T1000 (cell line): Measurements from ENCODE around the gene DYRK3.
"Not testable (repeated sequence)": the region's sequence is repeated elsewhere in the genome, so short reads cannot be mapped to it uniquely, and the experiment has no call there.

ENCODE experiments used
- DNase-seq: peaks from one replicate; lab custom pipeline; 2025; ENCODE audit warnings: mixed read lengths; lab: John Stamatoyannopoulos, UW

Gene DYRK3

GRCh38 chr1:206631085-206631509 is 4.2 kb upstream of the DYRK3 start:
- DNase-seq: no peak

- peak; percentile 14 for DNase-seq
Measured at GRCh38 chr1:206633708-206634121, 1.6 kb upstream of the DYRK3 start.

- peak; percentile 84 for DNase-seq
Measured at GRCh38 chr1:206634365-206635079, 814 bp upstream of the DYRK3 start.

DNA sequence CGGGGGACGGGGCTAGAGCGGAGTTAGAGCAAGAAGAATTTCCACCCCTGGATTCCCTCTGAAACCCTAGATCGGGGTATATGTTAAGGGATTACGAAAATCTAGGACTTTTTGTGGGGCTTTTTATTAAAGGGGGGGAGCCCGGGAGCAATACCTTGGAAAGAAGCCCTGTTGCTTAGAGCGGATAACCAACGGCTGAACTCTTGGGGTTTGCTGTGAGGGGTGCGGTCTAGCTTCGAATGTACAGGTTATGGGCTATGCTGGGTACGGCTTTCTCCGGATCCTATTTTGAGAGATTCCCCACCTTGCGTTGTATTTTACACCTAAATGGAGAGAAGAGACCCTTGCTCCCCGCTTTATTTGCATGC is 626 bp downstream of the DYRK3 start:
- no peak for DNase-seq

DNA sequence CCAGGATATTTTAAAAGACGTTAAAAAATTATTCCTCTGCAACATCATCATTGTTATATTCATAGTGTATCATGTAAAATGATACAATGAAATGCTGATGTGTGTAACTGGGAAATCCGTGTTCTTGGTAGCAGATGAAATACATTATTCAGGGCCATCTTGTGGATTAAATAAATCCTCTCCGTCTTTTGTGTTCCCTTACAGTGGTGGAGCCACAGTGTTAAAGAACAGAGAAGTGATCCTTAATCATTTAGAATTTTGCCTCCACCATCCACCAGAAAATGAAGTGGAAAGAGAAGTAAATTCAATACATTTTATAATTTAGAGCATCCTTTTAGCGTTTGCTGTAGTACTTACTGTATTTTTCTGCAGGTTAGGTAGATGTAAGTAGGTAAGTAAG is 1.3 kb downstream of the DYRK3 start:
- DNase-seq: no peak

DNA sequence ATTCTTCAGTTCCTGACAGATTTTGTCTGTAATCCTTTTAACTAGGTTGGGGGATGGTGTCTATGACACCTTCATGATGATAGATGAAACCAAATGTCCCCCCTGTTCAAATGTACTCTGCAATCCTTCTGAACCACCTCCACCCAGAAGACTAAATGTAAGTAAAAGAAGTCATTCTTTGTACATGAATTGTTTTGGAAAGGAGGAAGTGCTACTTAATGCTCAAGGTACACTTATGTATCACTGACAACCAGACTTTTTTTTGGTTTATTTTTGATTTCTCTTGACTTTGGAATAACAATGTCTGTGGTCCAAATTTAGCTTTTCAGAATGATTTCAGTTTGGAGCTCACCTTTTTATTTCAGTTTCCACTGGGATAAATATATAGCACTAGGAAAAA is 2.3 kb downstream of the DYRK3 start:
- no peak for DNase-seq

GRCh38 chr1:206642074-206642473 is 6.7 kb downstream of the DYRK3 start:
- DNase-seq: not testable (repeated sequence)

DNA sequence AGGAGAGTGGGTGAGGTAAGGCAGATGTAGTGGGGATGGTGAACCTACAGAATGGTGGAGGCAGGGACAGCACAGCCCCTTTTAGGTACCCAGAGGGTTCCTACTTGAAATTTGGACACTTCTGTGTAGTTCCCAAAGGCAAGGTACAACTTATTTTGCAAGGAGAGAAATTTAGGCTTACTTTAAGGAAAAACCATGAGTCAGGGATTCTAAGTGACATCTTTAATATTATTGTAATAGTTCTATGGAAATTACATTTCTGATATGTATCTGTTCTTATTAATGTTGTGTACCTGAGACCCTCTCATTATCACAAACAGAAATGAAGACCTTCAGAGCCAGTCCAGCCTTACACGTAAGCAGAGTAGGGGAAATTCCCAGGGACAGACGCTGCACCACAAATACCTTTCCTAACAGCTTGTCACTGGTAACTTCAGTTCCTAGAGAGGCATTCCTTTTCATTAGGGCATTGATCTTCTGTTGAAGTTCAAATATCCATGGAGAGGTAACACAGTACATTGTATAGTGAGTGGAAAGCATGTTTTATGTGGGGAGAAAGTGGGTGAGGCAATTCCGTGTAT is 7.9 kb downstream of the DYRK3 start:
- DNase-seq: no peak

GRCh38 chr1:206646504-206646903 is 11.2 kb downstream of the DYRK3 start:
- no peak for DNase-seq

DNA sequence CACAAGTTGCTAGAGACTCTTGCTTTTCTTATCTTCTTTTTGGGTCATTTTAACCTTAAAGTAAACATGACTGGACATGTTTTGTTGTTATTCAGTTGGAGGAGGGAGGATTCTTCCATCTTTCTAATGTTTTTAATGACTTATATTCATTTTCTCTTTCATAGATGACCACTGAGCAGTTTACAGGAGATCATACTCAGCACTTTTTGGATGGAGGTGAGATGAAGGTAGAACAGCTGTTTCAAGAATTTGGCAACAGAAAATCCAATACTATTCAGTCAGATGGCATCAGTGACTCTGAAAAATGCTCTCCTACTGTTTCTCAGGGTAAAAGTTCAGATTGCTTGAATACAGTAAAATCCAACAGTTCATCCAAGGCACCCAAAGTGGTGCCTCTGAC is 11.9 kb downstream of the DYRK3 start:
- DNase-seq: no peak

DNA sequence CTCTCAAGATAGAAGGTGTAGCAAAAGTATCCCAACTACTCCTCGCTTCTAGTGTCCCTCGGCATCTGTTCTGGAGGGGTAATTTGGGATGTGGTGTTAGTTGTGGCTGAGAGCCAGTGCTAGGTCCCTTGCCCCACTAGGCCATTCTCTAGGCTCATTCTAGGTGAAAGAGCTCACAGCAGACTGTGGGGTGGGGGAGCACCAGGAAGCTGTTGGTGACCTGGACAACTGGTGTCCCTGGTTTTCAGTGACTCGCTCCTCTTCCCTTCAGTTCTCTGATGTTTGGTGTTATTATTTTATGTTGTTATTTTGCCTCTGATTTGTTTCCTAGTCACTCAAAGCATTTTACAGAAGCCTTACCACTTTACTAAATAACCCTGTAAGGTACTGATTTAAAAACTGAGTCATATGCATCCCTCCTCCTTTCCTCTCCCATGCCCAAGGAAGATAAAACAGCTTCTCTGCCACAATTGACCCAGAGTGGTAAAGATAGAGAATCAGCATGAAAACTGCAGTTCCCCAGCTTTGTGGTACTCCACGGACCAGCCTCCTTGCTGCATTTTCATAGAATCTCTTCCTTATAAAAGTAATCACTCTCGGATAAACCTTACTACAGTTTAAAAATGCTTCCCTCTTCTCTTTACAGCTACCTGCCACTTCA is 14.1 kb downstream of the DYRK3 start:
- DNase-seq: no peak

DNA sequence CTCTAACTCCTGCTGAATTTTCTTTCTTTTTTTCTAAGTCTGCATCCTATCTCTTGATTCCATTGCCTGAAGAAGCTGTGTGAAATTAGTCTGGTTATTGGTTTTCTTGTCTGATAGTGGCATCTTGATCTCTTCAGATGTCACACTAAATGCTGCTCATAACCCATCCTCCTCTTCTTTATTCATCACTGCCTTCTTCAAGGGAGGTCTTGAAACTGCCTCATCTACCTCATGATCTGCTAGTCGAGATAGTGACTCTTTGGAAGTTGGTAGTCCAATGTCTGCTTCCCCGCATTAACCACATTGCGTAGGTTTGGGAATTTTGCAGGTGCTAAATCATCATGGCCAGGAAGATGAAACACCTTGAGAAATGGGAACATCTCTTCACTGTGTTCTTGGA is 15.7 kb downstream of the DYRK3 start:
- no peak for DNase-seq

GRCh38 chr1:206651958-206652890 is 16.9 kb downstream of the DYRK3 start:
- no peak for DNase-seq

GRCh38 chr1:206653715-206654459 is 18.6 kb downstream of the DYRK3 start:
- no peak for DNase-seq

DNA sequence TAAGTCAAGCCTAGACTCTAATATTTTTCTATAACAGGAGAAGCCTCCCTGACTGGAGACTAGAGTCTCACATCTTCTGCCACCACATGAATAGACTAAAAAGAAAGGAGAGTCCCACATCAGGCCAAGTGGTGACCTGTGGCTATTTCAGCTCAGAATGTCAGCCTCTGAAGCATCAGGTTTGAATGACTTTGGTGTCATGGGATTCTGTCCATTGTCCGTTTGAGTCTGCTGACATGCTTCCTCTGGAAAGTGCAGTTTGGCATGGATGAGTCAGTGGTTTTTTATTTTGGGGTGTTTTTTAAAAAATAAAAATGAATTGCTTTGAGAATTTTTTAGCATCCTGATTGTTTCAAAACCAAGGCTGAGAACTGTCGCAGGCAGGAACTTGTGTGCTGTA is 19.5 kb downstream of the DYRK3 start:
- no peak for DNase-seq

GRCh38 chr1:206655471-206655882 is 20.1 kb downstream of the DYRK3 start:
- no peak for DNase-seq

DNA sequence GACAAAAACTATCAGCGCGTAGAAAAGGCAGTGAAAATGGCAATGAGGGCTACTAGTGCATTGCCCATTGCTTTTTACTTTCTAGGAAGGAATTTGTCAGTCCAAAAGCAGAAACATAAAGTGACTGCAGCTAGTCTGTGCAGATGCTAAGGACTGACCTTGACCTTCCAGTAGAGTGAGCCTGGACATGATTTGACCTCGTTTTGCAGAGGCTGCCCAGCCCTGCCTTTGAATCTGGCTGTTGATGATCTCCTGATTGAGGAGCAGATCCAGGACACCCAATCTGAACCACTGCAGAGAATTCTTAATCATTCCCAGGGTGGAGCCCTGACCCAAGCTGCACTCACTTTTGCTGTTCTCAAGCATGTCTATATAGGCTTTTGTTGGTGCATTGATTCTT is 21.6 kb downstream of the DYRK3 start:
- DNase-seq: no peak

- DNase-seq: no peak
Measured at GRCh38 chr1:206657751-206658150, 22.4 kb downstream of the DYRK3 start.

DNA sequence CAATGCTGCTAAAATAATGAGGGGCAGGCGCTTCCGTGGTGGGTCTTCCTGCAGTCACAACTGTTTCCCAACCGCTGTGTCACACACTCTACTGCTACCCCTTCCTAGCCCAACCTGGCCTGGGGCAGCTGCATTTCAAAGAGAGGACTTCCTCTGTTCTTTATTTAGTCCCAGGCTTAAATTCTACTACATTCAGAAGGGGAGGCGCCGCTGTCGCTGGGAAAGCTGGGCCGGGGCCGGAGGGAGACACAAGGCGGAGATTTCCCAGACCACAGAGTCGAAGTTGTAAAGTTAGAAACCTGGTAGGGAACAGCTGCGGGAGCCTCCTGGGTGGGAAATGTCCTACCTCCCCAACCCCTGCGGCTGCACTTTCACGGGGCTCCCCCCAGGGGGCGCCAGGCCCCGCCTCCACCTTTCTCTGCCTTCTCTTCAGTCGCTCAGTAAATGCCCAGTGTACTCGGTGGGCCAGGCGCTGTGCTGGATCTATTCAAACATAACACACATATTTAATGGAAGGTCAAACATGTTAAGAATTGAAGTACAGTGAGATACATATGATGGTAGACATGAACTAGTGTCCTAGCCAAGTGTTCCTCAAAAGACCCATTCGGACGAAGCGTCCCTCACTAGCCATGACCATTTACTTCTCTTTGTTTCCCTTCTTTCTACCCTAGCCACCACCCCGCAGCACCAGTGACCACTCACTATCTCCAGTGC is 23.1 kb downstream of the DYRK3 start:
- no peak for DNase-seq

DNA sequence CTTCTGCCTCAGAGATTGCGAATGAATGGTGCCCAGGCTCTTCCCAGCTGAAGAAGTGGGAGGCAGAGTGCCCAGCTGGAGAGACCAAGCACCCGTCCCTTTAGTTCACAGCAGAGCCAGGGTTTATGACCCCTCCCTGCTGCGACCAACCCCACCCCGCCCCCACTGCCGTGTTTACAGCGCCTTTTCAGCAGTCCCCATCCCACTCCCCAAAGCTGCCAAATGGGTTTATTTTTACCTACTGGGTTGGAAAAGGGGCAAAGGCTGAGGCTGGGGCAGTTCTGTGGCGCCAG is 23.6 kb downstream of the DYRK3 start:
- DNase-seq: no peak

DNA sequence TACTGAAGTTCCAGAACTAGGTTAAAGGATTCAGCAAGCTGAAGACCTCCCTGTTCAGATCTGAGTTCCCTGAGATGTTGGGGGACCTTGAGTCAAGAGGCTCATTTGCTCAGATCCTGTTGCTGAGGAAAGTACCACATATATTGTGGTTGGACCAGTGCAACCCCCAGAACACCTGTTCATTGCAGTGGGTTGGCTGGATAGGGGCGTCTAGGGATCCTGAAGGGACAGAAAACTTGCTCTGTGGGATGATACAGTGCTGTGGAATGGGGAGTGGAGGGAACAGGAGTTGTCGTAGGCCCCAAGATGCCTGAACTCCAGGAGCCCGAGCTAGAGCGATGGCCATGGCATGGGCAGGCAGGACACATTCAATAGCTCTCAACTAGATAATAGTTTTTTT is 24.8 kb downstream of the DYRK3 start:
- no peak for DNase-seq
